ENCODE results near the gene ZNF827. TPM values are rescaled to one million over a fixed set of nuclear protein-coding genes. Genes with fewer than 3 reads are reported as not detected.

The ZNF827 gene
- total RNA-seq = 10 to 100 TPM; 18.6 to 21.1 (median 19.0) TPM

DNA sequence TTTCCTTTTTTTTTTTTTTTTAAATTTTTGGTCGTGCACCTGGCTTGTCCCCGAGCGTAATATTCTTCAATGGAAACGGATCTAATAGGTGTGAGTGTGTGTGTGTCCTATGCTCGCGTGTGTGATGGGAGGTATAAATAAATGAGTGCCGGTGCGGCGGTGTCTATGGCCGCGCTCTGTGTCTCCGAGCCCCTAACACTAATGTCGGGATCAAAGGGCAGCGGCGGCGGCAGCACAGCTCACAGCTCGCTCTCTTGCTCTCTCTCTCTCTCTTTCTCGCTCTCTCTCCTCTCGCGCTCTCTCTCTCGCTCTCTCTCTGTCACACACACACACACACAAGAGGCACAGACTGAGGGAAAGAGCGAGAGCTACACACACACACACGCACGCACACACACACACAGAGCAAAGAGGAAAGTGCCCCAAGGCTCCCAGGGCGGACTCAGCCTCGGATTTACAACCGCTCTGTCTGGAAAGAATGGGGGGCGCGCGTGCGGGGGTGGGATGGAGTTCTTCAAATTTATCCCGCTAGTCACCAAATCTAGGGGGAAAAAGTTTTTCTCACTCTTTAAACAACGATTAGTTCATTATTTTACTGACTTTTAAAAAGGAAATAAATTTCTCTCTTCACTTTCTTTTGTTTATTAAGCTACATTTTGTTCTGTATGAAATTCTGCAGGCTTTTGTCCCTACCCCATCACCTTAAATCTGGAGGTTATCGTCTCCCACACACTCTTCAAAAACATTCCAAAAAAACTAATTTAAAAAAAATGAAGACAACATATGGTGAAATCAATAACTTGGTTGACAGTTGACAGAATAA is at the start of gene ZNF827:
ZNF827 (minus strand) TSS at position 206 of the 823 bp plus-strand sequence. CDS start 416 bp downstream, outside the sequence.
- H3K27ac ChIP-seq = peak within 1 kb of the TSS; percentile 95 to 99
- TF ChIP-seq POLR2AphosphoS5 (IDR thresholded peaks at IDR 0.05) (peak in 2 of 3 donors; percentile 13 to 35), POLR2A (IDR thresholded peaks at IDR 0.05) (no peak)
- TF ChIP-seq, protein P1, sequence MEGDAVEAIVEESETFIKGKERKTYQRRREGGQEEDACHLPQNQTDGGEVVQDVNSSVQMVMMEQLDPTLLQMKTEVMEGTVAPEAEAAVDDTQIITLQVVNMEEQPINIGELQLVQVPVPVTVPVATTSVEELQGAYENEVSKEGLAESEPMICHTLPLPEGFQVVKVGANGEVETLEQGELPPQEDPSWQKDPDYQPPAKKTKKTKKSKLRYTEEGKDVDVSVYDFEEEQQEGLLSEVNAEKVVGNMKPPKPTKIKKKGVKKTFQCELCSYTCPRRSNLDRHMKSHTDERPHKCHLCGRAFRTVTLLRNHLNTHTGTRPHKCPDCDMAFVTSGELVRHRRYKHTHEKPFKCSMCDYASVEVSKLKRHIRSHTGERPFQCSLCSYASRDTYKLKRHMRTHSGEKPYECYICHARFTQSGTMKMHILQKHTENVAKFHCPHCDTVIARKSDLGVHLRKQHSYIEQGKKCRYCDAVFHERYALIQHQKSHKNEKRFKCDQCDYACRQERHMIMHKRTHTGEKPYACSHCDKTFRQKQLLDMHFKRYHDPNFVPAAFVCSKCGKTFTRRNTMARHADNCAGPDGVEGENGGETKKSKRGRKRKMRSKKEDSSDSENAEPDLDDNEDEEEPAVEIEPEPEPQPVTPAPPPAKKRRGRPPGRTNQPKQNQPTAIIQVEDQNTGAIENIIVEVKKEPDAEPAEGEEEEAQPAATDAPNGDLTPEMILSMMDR (IDR thresholded peaks at IDR 0.05) = peak in 2 of 3 donors; percentile 25 to 36
- H3K4me3 ChIP-seq = peak within 1 kb of the TSS; percentile 80 to 97 (median 88)
- peak in 1 of 2 donors; percentile 49 for DNase-seq (ENCODE audit: low spot score in 2 of 2)
- H3K27me3 ChIP-seq = no peaks in the 10 kb centered on the region
- H3K9me3 ChIP-seq = no peaks in the 10 kb centered on the region
- intact Hi-C loops (cut with DNase I; ENCODE audit: low total_unique reads) = no loop called here
- H3K36me3 ChIP-seq = no peaks in the 10 kb centered on the region
- no peaks in the 10 kb centered on the region for H3K4me1 ChIP-seq

DNA sequence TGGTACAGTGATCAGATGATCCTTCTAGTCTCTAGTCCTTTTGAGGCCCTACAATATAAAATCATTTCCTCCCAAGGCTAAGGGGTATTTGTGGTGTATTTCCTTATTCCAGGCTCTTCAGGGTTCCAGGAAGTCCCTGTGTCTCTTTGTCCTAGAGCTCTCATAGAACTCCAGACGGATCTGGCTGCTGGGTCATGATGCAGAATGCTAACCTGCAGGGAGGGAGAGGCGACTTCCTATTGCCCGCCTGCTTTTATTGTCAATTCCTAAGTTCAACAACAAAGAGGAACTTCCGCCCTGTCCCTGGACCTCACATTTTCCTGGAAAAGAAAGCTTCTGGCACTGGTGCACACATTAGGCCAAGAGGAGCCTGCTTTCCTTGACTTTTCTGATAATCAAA is 45.9 kb upstream of the ZNF827 start:
- TF ChIP-seq POLR2A (IDR thresholded peaks at IDR 0.05) = no peak
- no peak for TF ChIP-seq POLR2AphosphoS5 (IDR thresholded peaks at IDR 0.05)
- TF ChIP-seq, protein P1 (IDR thresholded peaks at IDR 0.05) = no peak
- H3K9me3 ChIP-seq = no peaks in the 10 kb centered on the region
- no peaks in the 10 kb centered on the region for H3K4me1 ChIP-seq
- H3K4me3 ChIP-seq = no peak overlapping the region
- H3K27ac ChIP-seq = no peak overlapping the region
- no peak for DNase-seq (ENCODE audit: low spot score in 2 of 2)
- intact Hi-C loops (cut with DNase I; ENCODE audit: low total_unique reads) = no loop called here
- H3K27me3 ChIP-seq = no peaks in the 10 kb centered on the region
- no peaks in the 10 kb centered on the region for H3K36me3 ChIP-seq

GRCh38 chr4:145982791-145983190 is 44.2 kb upstream of the ZNF827 start:
- H3K36me3 ChIP-seq = no peaks in the 10 kb centered on the region
- H3K27me3 ChIP-seq = no peaks in the 10 kb centered on the region
- no peaks in the 10 kb centered on the region for H3K4me1 ChIP-seq
- no peak overlapping the region for H3K27ac ChIP-seq
- no peak for TF ChIP-seq POLR2A (IDR thresholded peaks at IDR 0.05)
- TF ChIP-seq POLR2AphosphoS5 (IDR thresholded peaks at IDR 0.05) = no peak
- TF ChIP-seq, protein P1 (IDR thresholded peaks at IDR 0.05) = no peak
- intact Hi-C loops (cut with DNase I; ENCODE audit: low total_unique reads) = no loop called here
- H3K4me3 ChIP-seq = no peak overlapping the region
- no peak for DNase-seq (ENCODE audit: low spot score in 2 of 2)
- H3K9me3 ChIP-seq = no peaks in the 10 kb centered on the region

DNA sequence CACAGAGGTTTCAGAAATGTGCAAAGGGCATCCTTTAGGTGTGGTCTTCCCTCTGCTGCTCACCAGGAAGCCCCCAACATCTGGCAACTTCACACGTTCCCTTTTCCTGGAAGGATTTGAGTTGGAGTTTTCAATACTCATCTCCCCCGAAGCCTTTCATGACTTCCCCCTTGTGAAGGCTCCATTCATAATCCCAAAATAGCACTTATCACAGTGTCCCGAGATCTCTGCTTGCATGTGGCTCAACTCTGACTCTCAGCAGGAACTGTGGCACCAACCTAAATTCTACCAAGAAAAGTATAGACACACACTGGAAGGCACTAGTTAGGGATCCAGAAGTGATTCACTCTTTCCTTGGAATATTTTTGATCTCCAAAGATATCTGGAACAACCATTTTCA is 40.5 kb upstream of the ZNF827 start:
- Histone ChIP-seq H3K9me3 (no peaks in the 10 kb centered on the region), H3K27me3 (no peaks in the 10 kb centered on the region), H3K27ac (no peak overlapping the region), H3K4me3 (no peak overlapping the region), H3K4me1 (no peaks in the 10 kb centered on the region), H3K36me3 (no peaks in the 10 kb centered on the region)
- intact Hi-C loops (cut with DNase I; ENCODE audit: low total_unique reads) = no loop called here
- no peak for DNase-seq (ENCODE audit: low spot score in 2 of 2)
- TF ChIP-seq POLR2AphosphoS5 (IDR thresholded peaks at IDR 0.05) (no peak), POLR2A (IDR thresholded peaks at IDR 0.05) (no peak)
- TF ChIP-seq, protein P1 (IDR thresholded peaks at IDR 0.05) = no peak

- no peaks in the 10 kb centered on the region for H3K9me3 ChIP-seq
- intact Hi-C loops (cut with DNase I; ENCODE audit: low total_unique reads) = no loop called here
- no peaks in the 10 kb centered on the region for H3K36me3 ChIP-seq
- H3K4me3 ChIP-seq = no peak overlapping the region
- H3K27ac ChIP-seq = no peak overlapping the region
- TF ChIP-seq, protein P1 (IDR thresholded peaks at IDR 0.05) = no peak
- TF ChIP-seq POLR2A (IDR thresholded peaks at IDR 0.05) (no peak), POLR2AphosphoS5 (IDR thresholded peaks at IDR 0.05) (no peak)
- H3K27me3 ChIP-seq = no peaks in the 10 kb centered on the region
- no peaks in the 10 kb centered on the region for H3K4me1 ChIP-seq
- DNase-seq (ENCODE audit: low spot score in 2 of 2) = no peak
Observed at GRCh38 chr4:145976680-145977079, 38.1 kb upstream of the ZNF827 start.
